SK-N-SH (cell line): ENCODE data around the gene NACAD. TPM values are rescaled to one million over a fixed set of nuclear protein-coding genes. Genes with fewer than 3 reads are reported as not detected.
"Not testable (repeated sequence)": the region's sequence is repeated elsewhere in the genome, so short reads cannot be mapped to it uniquely, and the experiment has no call there.

Source experiments
- CTCF ChIA-PET: fragments of 300-600, 350-600 bp; formaldehyde crosslinking; extraction: SDS; loops from one replicate; lab custom pipeline; 2021; lab: Yijun Ruan, JAX
- POLR2A ChIA-PET: fragments of 350-600 bp; sonication (Branson Sonifier 250); formaldehyde crosslinking; extraction: SDS; loops from one replicate; lab custom pipeline; 2020; ENCODE audit warnings: antibody characterized with exemption, inconsistent platforms; lab: Yijun Ruan, JAX
- DNase-seq: peaks from one replicate; pipeline ENCODE4 v3.0.0; 2012
- H2AFZ ChIP-seq: fragments of 200-600 bp; sonication (generic); 2 replicates; pipeline ENCODE4 v1.8.1; 2016; ENCODE audit warnings: antibody characterized with exemption, mild to moderate bottlenecking, low read depth
- H3F3A ChIP-seq: fragments of 200-600 bp; sonication (generic); replicated peaks from 2 replicates; pipeline ENCODE3; 2016; ENCODE audit warnings: antibody characterized with exemption, mild to moderate bottlenecking; ENCODE audit not compliant: insufficient read depth
- H3K27ac ChIP-seq, 2 experiments: fragments of 200-500 bp in 1 of 2; fragments of 200-600 bp in 1 of 2; sonication (Bioruptor generic) in 1 of 2; sonication (generic), shearing (Covaris generic) in 1 of 2; 2 replicates each; pipeline versions ENCODE4 v1.5.1 to v1.6.1; 2014 to 2016; ENCODE audit warnings: low read depth in 2 of 2, inconsistent platforms in 1 of 2, low read length in 1 of 2, mild to moderate bottlenecking in 1 of 2, mixed read lengths in 1 of 2
- H3K27me3 ChIP-seq: fragments of 200-600 bp; sonication (generic), shearing (Covaris generic); 2 replicates; pipeline ENCODE4 v1.6.1; 2016; ENCODE audit warnings: mixed run types; ENCODE audit not compliant: insufficient read depth
- H3K36me3 ChIP-seq, 2 experiments: fragments of 200-500 bp in 1 of 2; fragments of 200-600 bp in 1 of 2; sonication (Bioruptor generic) in 1 of 2; sonication (generic) in 1 of 2; replicated peaks in 1 of 2; 2 replicates each; pipeline versions ENCODE3 to v1.5.1; 2014 to 2016; ENCODE audit warnings: low read length in 1 of 2, mild to moderate bottlenecking in 1 of 2; ENCODE audit not compliant: insufficient read depth in 2 of 2, control insufficient read depth in 1 of 2
- H3K4me1 ChIP-seq, 2 experiments: fragments of 200-500 bp in 1 of 2; fragments of 200-600 bp in 1 of 2; sonication (Bioruptor generic) in 1 of 2; sonication (generic), shearing (Covaris generic) in 1 of 2; 2 replicates each; pipeline versions ENCODE4 v1.5.1 to v1.6.1; 2014 to 2016; ENCODE audit warnings: low read depth in 1 of 2, low read length in 1 of 2, mixed run types in 1 of 2; ENCODE audit not compliant: insufficient read depth in 2 of 2, control insufficient read depth in 1 of 2
- H3K4me2 ChIP-seq: fragments of 200-600 bp; sonication (generic), shearing (Covaris generic); 2 replicates; pipeline ENCODE4 v1.6.1; 2017; ENCODE audit warnings: mixed run types
- H3K4me3 ChIP-seq, 2 experiments: fragments of 200-500 bp in 1 of 2; fragments of 200-600 bp in 1 of 2; sonication (Bioruptor generic) in 1 of 2; sonication (generic), shearing (Covaris generic) in 1 of 2; 2 replicates each; pipeline versions ENCODE4 v1.5.1 to v1.8.1; 2014 to 2016; ENCODE audit warnings: low read depth in 2 of 2, inconsistent platforms in 1 of 2, low read length in 1 of 2, mild to moderate bottlenecking in 1 of 2, mixed read lengths in 1 of 2, moderate library complexity in 1 of 2
- H3K79me2 ChIP-seq: fragments of 200-600 bp; sonication (generic); 2 replicates; pipeline ENCODE4 v1.8.1; 2017; ENCODE audit warnings: mild to moderate bottlenecking; ENCODE audit not compliant: insufficient read depth
- H3K9ac ChIP-seq: fragments of 200-600 bp; sonication (generic); 2 replicates; pipeline ENCODE4 v1.6.1; 2017; ENCODE audit warnings: mixed run types
- H3K9me2 ChIP-seq: fragments of 200-600 bp; sonication (generic); 2 replicates; pipeline ENCODE4 v1.6.1; 2017; ENCODE audit warnings: mixed run types
- H3K9me3 ChIP-seq: fragments of 200-600 bp; sonication (generic); 2 replicates; pipeline ENCODE4 v1.6.1; 2017; ENCODE audit warnings: mixed run types, mild to moderate bottlenecking, moderate library complexity
- H4K20me1 ChIP-seq: fragments of 200-600 bp; sonication (generic); 2 replicates; pipeline ENCODE4 v1.6.1; 2017; ENCODE audit warnings: mild to moderate bottlenecking, mixed run types; ENCODE audit not compliant: insufficient read depth
- CHD2 ChIP-seq: fragments of 150-350 bp; IDR thresholded peaks from 2 replicates; pipeline ENCODE4 v1.6.1; 2018; ENCODE audit warnings: low read length; ENCODE audit not compliant: partially characterized antibody
- EP300 ChIP-seq, 2 experiments: IDR thresholded peaks; 2 replicates each; pipeline versions ENCODE4 v1.4.0 to v1.6.1; 2012; ENCODE audit warnings: borderline replicate concordance in 1 of 2, low read depth in 1 of 2, low read length in 1 of 2
- GABPA ChIP-seq: IDR thresholded peaks from 2 replicates; pipeline ENCODE4 v1.4.0; 2012; ENCODE audit warnings: low read depth, mild to moderate bottlenecking
- GATA2 ChIP-seq: sonication (generic); formaldehyde crosslinking; IDR thresholded peaks from 2 replicates; pipeline ENCODE4 v1.5.0; 2020; ENCODE audit warnings: mild to moderate bottlenecking, missing genetic modification reagents
- MEF2A ChIP-seq: IDR thresholded peaks from 2 replicates; pipeline ENCODE4 v1.4.0; 2012; ENCODE audit warnings: low read depth, borderline replicate concordance
- SIN3A ChIP-seq: IDR thresholded peaks from 2 replicates; pipeline ENCODE4 v1.6.1; 2012; ENCODE audit warnings: low read depth, mild to moderate bottlenecking, low read length, moderate library complexity, borderline replicate concordance
- WGBS: methylation state at CpG from one replicate; pipeline ENCODE4 v1.1.6; 2017; ENCODE audit warnings: low lambda C conversion rate; 5-methylcytosine and 5-hydroxymethylcytosine counted together
- polyA plus RNA-seq, 3 experiments: library from polyadenylated mRNA; depleted of rRNA; stranded (reverse); fragments of >200 nt; gene quantifications; 2 replicates each; pipeline ENCODE4 v1.2.3, GENCODE V29; 2012
- TF ChIP-seq, protein P1 (sequence below): fragments of 200-600 bp; sonication (generic); IDR thresholded peaks from 2 replicates; pipeline ENCODE4 v1.6.1; 2017; ENCODE audit warnings: antibody characterized with exemption, mild to moderate bottlenecking, moderate library complexity

The NACAD gene
- polyA plus RNA-seq, 1 of the 3 experiments (the other 2 are of a cell fraction) = 2.8 TPM

- TF ChIP-seq MEF2A = no peak
Measured at GRCh38 chr7:45114926-45115325, 26.2 kb upstream of the NACAD start (continued).

DNA sequence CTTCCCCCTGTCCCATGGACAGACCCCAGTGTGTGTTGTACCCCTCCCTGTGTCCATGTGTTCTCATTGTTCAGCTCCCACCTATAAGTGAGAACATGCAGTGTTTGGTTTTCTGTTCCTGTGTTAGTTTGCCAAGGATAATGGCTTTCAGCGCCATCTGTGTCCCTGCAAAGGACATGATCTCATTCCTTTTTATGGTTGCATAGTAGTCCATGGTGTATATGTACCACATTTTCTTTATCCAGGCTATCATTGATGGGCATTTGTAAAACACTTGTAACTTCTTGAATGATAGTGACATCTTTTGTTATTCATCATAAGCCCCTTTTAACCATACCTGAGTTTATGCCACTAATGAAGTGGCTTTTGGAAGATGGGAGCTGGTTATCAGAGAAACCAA is 25.5 kb upstream of the NACAD start:
- H3K27ac ChIP-seq, H3K9me2 ChIP-seq, H3K36me3 ChIP-seq, DNase-seq, H3F3A ChIP-seq, H3K4me3 ChIP-seq, H2AFZ ChIP-seq, H4K20me1 ChIP-seq, H3K4me2 ChIP-seq, H3K9ac ChIP-seq, H3K9me3 ChIP-seq, H3K4me1 ChIP-seq: not testable (repeated sequence)
- H3K79me2 ChIP-seq = peaks cover 22% of the 10 kb centered on the region
- CTCF ChIA-PET = interaction anchor here (1.2 to 14.6 kb wide), 6 partner anchors 21 to 257 kb away, joined by 3 to 149 read pairs (median 4); partner anchors contain the start of gene NACAD
- H3K27me3 ChIP-seq = peaks cover 18% of the 10 kb centered on the region; the same call in 1 of the 2 replicates
- 36% methylated on average over 1 of the region's 1 CpG for WGBS
- POLR2A ChIA-PET = interaction anchor here (1.0 kb wide), 1 partner anchor 25 kb away, joined by 3 read pairs; the partner anchor contains the start of gene NACAD

DNA sequence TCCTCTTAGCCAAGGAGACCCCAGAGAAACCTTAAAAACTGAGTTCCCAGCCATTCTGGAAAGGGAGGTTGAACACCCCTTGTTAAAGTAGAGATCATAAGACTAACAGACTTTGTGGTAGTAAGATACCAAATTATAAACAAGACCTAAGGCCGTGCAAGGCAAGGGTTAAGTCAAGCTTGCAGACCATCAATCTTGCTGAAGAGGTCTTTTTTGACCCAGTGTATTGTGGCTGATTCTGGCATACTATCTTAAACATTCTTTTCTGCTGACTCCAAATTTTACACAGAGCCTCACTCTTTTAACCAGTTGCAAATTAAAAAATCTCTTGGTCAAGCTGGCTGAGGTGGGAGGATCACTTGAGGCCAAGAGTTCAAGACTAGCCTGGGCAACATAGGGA is 23.9 kb upstream of the NACAD start:
- CTCF ChIA-PET = interaction anchor here (0.9 to 3.5 kb wide), 13 partner anchors 10 to 255 kb away, joined by 3 to 33 read pairs (median 9); partner anchors contain the start of genes CCM2 and PURB
- no peaks in the 10 kb centered on the region for H3K9me2 ChIP-seq
- peaks cover 18% of the 10 kb centered on the region for H4K20me1 ChIP-seq
- H3K36me3 ChIP-seq = peaks cover 18% of the 10 kb centered on the region in 2 experiments
- H3K27me3 ChIP-seq = peaks cover 18% of the 10 kb centered on the region; the same call in 1 of the 2 replicates
- peak overlapping the region; percentile 69 to 97; a peak in 3 of 4 replicates for H3K4me3 ChIP-seq
- WGBS = 89% methylated on average over 1 of the region's 1 CpG
- TF ChIP-seq CHD2 (no peak), MEF2A (no peak), GATA2 (CRISPR knock-in tag) (no peak), EP300 (IDR thresholded peaks at IDR 0.05; ENCODE audit: borderline replicate concordance in 1 of 2, low read depth in 1 of 2, low read length in 1 of 2) (no peak), GABPA (no peak), SIN3A (no peak)
- TF ChIP-seq, protein P1, sequence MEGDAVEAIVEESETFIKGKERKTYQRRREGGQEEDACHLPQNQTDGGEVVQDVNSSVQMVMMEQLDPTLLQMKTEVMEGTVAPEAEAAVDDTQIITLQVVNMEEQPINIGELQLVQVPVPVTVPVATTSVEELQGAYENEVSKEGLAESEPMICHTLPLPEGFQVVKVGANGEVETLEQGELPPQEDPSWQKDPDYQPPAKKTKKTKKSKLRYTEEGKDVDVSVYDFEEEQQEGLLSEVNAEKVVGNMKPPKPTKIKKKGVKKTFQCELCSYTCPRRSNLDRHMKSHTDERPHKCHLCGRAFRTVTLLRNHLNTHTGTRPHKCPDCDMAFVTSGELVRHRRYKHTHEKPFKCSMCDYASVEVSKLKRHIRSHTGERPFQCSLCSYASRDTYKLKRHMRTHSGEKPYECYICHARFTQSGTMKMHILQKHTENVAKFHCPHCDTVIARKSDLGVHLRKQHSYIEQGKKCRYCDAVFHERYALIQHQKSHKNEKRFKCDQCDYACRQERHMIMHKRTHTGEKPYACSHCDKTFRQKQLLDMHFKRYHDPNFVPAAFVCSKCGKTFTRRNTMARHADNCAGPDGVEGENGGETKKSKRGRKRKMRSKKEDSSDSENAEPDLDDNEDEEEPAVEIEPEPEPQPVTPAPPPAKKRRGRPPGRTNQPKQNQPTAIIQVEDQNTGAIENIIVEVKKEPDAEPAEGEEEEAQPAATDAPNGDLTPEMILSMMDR = no peak
- no peaks in the 10 kb centered on the region for H3K9me3 ChIP-seq
- H3K27ac ChIP-seq = peak overlapping the region in 1 of 2 experiments; percentile 96; a peak in 1 of 4 replicates
- H3F3A ChIP-seq = peaks cover 4% of the 10 kb centered on the region
- H3K9ac ChIP-seq = peak overlapping the region; percentile 92; the same call in 1 of the 2 replicates
- H3K79me2 ChIP-seq = peaks cover 39% of the 10 kb centered on the region
- H3K4me1 ChIP-seq = peaks cover 12 to 19% of the 10 kb centered on the region in 2 experiments; a peak in 2 of 4 replicates
- peak overlapping the region; percentile 92 for H3K4me2 ChIP-seq
- H2AFZ ChIP-seq = 0 out of 2 replicates have a peak overlapping the region, but pooled peaks have one; percentile 88
- no peak for DNase-seq
- POLR2A ChIA-PET = interaction anchor here (1.6 to 2.6 kb wide), 6 partner anchors 12 to 139 kb away, joined by 4 to 16 read pairs (median 10); partner anchors contain the start of genes CCM2 and NACAD
